GM21390 (cell line): Measurements from ENCODE around the gene ARHGEF17.

Experiments
- ATAC-seq: cut with Tn5 transposase; IDR thresholded peaks from one replicate; pipeline ENCODE4 v1.9.1; 2021; ENCODE audit not compliant: unreplicated experiment

The ARHGEF17 gene

GRCh38 chr11:73379189-73379880 is 71.3 kb downstream of the ARHGEF17 start:
- ATAC-seq: no peak

DNA sequence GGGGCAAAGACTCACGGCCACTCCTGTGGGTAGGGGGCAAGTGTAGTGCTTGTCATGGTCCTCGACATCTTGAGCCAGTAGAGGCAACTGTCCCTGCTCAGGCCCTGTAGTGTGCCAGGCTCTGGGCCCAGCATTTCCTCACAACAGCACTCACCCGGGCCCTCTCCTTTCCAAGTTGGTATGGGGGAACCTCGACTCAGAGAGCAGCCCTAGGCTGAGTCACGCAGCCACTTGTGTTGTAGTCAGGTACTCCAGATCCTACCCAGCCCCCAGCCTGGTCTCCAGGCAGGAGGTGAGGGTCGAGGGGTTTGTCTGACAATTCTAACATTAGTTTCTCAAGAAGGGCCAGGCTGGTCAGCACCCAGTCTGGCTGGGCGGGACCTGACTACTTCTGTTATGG is 72.3 kb downstream of the ARHGEF17 start:
- ATAC-seq: no peak

DNA sequence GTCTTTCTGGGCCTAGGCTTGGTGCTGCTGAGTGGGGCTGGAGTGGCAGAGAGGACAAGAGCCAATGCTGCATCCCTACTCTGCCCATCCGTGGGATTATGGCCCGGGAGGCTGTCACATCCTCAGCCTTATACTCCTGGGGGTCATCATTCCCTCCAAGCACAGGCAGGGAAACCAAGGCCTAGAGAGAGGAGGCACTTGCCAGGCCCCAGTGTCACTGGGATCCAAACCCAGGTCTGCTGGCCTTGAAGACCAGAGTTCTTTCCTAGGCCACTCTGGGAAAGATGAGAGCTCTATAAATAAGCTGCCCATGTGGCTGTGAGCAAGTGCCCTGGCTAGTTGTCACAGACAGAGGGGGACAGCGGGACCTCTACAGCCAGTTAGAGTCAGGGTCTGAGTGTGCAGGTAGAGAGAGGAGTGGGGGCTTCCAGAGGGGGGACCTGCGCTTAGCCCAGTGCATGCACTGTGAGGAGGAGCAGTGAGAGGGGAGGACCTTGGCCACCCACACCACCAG is 72.9 kb downstream of the ARHGEF17 start:
- no peak for ATAC-seq

- no peak for ATAC-seq
Measured at GRCh38 chr11:73381589-73381988, 73.5 kb downstream of the ARHGEF17 start.

- ATAC-seq: no peak
Measured at GRCh38 chr11:73382183-73382582, 74.1 kb downstream of the ARHGEF17 start.

- ATAC-seq: no peak
Measured at GRCh38 chr11:73382747-73383146, 74.7 kb downstream of the ARHGEF17 start.

- ATAC-seq: no peak
Measured at GRCh38 chr11:73383249-73384124, 75.4 kb downstream of the ARHGEF17 start.

DNA sequence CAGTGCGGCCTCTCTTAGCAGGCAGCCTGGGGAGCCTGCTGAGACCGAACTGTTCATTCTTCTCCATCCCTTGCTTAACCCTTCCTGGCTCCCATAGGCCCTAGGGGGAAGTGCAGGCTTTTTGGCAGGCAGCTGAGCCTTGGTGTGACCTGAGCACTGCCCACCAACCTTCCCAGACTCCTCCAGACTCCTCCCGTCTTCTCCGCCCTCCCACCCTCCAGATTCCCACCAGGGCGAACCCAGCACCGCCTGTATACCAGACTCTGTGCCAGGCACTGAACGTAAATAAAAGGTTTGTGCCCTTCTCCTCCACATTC is 76.0 kb downstream of the ARHGEF17 start:
- ATAC-seq: no peak

DNA sequence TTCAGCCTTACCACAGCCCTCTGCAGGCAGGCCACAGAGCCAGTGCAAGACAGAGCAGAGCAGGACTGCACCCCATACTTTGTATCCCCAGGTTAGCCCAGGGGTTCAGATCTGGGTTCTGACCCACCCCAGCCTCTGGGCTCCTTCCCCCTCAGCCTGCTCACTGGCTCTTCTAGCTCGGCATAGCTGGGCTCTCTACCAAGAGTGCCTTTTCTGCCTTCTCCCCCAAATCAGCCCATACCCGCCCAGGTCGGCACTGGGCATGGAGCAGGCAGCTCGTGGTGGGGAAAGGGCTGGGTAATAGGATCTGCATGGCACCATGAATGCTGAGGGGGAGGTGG is 76.4 kb downstream of the ARHGEF17 start:
- ATAC-seq: no peak

DNA sequence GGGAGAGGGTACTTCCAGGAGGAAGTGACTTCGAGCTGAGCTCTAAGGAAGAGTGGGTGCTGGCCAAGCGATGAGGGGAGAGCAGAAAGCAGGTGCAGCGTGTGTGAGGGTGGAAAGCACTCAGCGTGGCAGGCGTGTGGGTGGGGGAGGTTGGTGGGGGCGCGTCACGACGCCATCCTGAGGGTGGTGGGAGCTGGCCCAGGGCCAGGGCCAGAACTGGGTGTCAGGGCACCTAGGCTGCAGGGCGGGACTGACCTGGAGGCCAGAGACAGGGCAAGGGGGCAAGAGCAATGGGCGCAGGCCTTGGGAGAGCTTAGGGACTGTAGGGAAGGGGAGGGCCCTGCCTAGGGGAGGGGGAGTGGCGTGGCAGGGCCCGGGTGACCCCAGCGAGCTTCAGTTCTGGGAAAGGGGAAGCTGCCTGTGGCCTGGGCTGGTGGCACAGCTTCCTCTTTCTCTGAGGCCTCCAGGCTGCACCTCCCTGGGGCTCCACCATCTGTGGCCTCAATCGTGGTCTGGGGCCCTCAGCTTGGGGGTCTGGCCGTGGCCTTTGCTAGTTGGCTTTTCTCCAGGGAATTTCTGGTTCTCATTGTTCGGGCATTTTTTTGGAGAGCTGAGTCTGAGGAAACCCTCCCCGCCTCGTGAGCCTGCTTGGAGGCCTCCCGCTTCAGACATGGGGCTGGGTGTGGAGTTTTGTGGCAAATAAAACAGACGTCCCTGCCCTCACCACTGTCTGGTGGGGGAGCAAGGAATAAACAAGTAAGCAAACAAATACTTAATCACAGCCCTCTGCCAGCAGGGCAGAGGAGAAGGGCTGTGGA is 77.0 kb downstream of the ARHGEF17 start:
- ATAC-seq: peak; percentile 37

GRCh38 chr11:73386016-73386415 is 77.9 kb downstream of the ARHGEF17 start:
- no peak for ATAC-seq

- no peak for ATAC-seq
Measured at GRCh38 chr11:73386546-73386945, 78.5 kb downstream of the ARHGEF17 start.

GRCh38 chr11:73387594-73388264 is 79.7 kb downstream of the ARHGEF17 start:
- ATAC-seq: no peak

DNA sequence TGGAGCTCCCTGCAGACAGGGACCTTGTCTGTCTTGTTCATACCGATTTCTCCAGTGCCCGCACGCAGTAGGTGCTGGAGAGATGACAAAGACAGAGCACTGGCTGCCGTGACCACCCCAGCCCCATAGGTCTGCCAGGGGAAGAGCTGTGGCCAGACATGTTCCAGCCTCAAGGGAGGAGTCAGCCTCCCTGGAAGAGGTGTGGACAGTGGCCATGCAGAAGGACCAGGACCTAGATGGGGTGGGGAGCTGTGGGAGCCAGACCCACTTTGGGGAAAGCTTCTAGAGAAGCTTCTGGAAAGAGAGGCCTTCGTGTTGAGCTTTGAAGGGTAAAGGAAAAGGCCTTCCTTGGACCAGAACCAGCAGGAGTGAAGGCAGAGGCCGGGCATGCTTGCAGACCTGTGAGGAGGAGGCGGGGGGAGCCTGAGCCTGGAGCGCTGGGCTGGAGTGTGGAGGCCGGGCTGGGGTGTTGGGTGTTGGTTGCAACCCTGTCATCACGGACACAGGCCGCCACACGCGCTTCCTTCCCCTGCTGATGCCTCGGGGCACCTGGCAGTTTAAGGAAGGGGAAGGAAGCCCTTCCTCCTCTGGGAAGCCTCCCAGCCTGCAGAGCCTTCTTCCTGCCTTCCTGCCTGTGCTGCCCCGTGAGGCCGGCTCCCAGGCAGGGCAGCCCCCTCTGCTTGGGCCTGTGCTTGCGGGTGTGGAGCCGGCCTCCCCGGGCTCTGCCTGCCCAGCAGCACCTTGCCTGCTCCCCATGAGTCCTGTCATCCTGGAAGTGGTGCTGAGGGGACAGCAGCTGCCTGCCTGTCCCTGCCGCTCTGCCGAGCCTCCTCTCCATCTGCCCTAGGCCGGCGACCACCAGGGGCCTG is 80.4 kb downstream of the ARHGEF17 start:
- ATAC-seq: no peak

GRCh38 chr11:73389134-73389525 is 81.1 kb downstream of the ARHGEF17 start:
- no peak for ATAC-seq

DNA sequence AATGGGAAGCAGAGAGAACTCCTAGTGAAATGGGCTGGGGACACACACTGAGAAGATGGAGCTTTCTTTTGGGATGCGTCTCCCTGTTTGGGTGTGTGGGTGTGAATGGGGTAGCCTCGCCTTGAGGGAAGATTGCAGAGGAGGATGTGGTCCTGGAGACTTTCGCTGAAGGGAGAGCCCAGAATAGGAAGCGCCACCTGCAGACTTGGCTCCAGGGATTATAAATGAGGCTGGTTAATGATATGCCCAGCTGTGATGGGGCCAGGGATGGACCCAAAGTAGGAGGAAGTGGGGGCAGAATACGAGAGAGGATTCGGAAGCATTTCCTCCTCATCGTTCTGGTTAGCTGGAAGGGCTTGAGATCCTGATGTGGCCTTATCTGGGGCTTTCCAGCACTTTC is 81.8 kb downstream of the ARHGEF17 start:
- no peak for ATAC-seq

DNA sequence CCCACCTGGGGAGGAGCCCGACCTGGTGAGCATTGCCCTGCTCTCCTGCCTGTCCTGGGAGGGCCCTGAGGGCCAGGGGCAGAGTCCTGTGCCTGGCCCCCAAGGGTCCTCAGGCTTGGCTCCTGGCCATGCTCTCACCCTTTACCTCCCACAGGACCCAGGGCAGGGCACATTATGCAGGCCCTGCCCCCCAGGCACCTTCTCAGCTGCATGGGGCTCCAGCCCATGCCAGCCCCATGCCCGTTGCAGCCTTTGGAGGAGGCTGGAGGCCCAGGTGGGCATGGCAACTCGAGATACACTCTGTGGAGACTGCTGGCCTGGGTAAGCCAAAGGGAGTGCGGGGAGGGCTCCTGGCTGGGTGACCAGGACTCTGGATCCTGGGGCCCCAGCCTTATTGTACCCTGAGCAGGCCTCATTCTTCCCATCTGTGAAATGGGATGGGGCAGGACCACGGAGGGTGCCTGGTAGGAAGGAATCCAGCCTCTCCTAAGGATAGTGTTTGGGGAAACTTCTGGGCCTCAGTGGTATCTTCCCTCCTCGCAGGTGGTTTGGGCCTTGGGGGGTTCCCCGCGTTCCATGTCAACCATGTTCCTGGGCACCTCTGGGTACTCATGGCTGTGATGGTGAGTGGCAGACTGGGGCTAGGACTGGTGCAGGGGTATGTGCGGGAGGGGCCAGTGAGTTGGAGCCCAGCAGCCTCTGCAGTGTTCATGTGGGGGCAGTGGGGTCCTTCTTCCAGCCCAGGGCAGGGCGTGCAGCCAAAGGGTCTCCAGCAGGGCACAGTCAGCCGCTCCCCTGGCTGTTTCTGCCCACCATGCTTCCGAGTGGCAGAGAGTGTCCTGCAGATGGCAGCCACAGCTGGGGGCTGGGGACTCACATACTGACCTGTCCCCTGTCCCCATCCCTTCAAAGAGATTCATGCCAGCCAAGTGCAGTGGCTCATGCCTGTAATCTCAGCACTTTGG is 82.8 kb downstream of the ARHGEF17 start:
- ATAC-seq: no peak

DNA sequence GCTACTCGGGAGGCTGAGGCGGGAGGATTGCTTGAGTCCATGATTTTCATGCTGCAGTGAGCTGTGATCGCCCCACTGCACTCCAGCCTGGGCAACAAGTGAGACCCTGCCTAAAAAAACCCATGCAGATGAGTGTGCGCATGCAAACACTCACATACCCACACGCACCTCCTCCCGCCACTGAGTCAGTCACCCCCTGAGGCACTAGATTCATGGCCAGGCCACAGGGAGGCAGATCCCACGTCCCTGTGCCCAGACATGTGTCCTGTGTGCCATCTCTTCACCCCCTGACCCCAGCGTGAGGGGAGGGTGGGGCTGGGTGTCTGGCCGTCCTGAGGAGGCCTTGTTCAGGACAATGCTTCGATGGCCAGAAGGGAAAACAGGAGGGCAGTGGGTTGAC is 83.6 kb downstream of the ARHGEF17 start:
- ATAC-seq: no peak
